WERI-Rb-1 (cell line): ENCODE data around the gene HHAT.

ENCODE experiments used
- DNase-seq: peaks from one replicate; pipeline ENCODE4 v3.0.0-alpha.2; 2020
- H3K27ac ChIP-seq: fragments of 250-450 bp; sonication (Bioruptor Pico); 2 replicates; pipeline ENCODE4 v1.5.1; 2020; ENCODE audit warnings: mild to moderate bottlenecking, moderate library complexity
- H3K27me3 ChIP-seq: fragments of 250-450 bp; sonication (Bioruptor Pico); 2 replicates; pipeline ENCODE4 v1.5.1; 2021; ENCODE audit warnings: mild to moderate bottlenecking, low read depth, moderate library complexity; ENCODE audit not compliant: insufficient read depth, severe bottlenecking
- H3K36me3 ChIP-seq: fragments of 250-450 bp; sonication (Bioruptor Pico); 2 replicates; pipeline ENCODE4 v1.5.1; 2020; ENCODE audit warnings: mild to moderate bottlenecking, moderate library complexity
- H3K4me3 ChIP-seq: 2 replicates; pipeline ENCODE4 v1.5.1; 2011; ENCODE audit warnings: low read depth, mild to moderate bottlenecking, control low read depth, low read length
- H3K9me3 ChIP-seq: fragments of 250-450 bp; sonication (Bioruptor Pico); 2 replicates; pipeline ENCODE4 v1.5.1; 2021; ENCODE audit warnings: mild to moderate bottlenecking, moderate library complexity; ENCODE audit not compliant: severe bottlenecking
- TF ChIP-seq, protein P1 (sequence below): IDR thresholded peaks from 2 replicates; pipeline ENCODE4 v1.5.1; 2011; ENCODE audit warnings: low read depth, mild to moderate bottlenecking, control low read depth, inconsistent platforms, low read length

The HHAT gene

DNA sequence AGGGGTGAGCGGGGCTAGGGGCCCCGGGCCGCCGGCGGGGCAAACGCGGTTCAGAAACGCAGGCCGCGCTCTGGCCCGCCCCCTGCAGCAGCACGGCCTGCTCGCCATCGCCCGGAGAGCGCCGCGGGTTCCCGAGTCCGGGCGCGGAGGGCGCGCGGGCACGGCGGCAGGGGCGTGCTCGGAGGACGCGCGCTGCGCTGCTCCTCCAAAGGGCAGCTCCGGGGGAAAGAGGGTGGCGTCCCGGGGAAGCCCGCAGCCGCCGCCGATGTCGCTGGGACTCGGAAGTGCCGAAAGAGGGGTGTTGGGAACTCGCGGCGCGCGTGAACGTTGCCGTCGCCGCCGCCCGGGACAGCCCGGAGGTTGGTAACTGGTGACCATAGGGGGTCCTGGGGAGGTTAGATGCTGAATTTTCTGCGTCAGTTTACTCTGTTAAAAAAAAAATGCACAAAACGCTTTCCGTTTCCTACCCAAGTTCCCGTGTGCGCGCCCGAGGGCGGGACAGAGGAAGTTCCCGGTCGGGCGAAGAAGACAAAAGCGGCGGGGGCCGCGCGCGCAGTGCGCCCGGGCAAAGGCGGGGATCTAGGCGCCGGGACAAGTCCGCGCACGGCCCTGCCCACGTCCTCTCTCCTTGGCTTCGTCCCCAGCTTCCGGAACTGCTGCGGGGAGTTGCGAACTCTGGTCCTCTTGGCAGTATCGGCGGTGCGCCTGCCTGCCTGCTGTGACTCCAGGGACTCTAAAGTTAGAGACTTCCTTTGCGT, at the start of gene HHAT:
HHAT (plus strand) TSS at position 157 of the 758 bp plus-strand sequence. CDS start 20,074 bp downstream, outside the sequence.
- Histone ChIP-seq H3K27ac (peak within 1 kb of the TSS; percentile 95), H3K9me3 (peaks cover 5% of the 10 kb centered on the region), H3K4me3 (peak within 1 kb of the TSS; percentile 81), H3K27me3 (no peaks in the 10 kb centered on the region), H3K36me3 (peaks cover 3% of the 10 kb centered on the region; the same call in 1 of the 2 replicates)
- TF ChIP-seq, protein P1, sequence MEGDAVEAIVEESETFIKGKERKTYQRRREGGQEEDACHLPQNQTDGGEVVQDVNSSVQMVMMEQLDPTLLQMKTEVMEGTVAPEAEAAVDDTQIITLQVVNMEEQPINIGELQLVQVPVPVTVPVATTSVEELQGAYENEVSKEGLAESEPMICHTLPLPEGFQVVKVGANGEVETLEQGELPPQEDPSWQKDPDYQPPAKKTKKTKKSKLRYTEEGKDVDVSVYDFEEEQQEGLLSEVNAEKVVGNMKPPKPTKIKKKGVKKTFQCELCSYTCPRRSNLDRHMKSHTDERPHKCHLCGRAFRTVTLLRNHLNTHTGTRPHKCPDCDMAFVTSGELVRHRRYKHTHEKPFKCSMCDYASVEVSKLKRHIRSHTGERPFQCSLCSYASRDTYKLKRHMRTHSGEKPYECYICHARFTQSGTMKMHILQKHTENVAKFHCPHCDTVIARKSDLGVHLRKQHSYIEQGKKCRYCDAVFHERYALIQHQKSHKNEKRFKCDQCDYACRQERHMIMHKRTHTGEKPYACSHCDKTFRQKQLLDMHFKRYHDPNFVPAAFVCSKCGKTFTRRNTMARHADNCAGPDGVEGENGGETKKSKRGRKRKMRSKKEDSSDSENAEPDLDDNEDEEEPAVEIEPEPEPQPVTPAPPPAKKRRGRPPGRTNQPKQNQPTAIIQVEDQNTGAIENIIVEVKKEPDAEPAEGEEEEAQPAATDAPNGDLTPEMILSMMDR: peak; percentile 14; the same call in 1 of the 2 replicates
- DNase-seq: peak; percentile 90

DNA sequence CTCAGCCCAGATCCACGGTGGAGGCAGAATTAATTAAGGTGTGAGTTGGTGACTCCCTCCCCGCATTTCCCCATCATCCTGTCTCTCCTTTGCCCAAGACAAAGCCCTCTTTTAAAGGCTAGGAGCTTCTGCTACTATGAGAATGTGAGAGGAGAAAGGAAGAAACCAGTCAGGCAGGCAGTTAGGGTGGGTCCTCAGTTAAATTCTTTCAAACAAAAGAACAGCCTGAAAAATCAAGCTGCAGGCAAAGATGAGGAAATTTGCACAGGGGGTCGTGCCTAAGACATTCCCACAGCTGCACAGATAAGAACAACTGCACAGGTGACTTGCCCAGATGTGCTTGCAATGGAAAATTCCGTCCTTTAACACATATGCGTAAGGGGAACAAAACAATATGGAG, 48.5 kb upstream of the HHAT start:
- H3K9me3 ChIP-seq: peaks cover 24% of the 10 kb centered on the region
- H3K4me3 ChIP-seq: no peak overlapping the region
- no peak overlapping the region for H3K27ac ChIP-seq
- TF ChIP-seq, protein P1: no peak
- DNase-seq: no peak
- H3K27me3 ChIP-seq: no peaks in the 10 kb centered on the region
- no peaks in the 10 kb centered on the region for H3K36me3 ChIP-seq

DNA sequence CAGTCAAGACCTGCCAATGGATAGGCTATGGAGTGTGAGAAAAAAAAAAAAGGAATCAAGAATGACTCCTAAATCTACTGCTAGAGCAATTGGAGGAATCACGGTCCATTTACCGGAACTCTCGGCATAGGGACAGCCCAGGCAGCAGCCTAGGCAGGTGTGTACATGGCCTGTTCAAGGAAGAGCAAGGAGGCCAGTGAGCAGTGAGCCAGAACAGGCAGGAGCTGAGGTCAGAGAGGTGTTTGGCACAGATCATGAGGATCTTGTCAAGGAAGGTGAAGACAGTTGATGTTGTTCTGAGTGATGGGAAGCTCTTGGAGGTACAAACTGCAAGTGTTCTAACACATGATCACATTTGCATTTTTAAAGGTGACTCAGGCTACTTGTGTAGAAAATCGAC, 40.6 kb upstream of the HHAT start:
- H3K9me3 ChIP-seq: no peaks in the 10 kb centered on the region
- H3K4me3 ChIP-seq: no peak overlapping the region
- H3K27ac ChIP-seq: no peak overlapping the region
- no peaks in the 10 kb centered on the region for H3K27me3 ChIP-seq
- TF ChIP-seq, protein P1: no peak
- DNase-seq: no peak
- no peaks in the 10 kb centered on the region for H3K36me3 ChIP-seq

DNA sequence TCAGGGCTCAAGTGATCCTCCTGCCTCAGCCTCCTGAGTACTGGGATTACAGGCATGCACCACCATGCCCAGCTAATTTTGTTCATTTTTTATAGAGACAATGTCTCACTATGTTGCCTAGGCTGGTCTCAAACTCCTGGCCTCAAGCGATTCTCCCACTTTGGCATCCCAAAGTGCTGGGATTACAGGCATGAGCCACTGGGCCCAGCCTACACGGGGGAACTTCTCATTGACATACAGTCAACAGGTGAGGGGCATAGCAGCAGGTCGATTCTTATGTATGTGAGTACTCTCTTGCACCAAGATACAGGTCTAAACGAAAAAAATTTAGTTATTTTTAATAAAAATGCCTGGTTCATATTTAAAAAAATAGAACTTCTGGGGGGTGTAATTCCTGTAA, 39.5 kb upstream of the HHAT start:
- TF ChIP-seq, protein P1: no peak
- no peaks in the 10 kb centered on the region for H3K9me3 ChIP-seq
- DNase-seq: no peak

DNA sequence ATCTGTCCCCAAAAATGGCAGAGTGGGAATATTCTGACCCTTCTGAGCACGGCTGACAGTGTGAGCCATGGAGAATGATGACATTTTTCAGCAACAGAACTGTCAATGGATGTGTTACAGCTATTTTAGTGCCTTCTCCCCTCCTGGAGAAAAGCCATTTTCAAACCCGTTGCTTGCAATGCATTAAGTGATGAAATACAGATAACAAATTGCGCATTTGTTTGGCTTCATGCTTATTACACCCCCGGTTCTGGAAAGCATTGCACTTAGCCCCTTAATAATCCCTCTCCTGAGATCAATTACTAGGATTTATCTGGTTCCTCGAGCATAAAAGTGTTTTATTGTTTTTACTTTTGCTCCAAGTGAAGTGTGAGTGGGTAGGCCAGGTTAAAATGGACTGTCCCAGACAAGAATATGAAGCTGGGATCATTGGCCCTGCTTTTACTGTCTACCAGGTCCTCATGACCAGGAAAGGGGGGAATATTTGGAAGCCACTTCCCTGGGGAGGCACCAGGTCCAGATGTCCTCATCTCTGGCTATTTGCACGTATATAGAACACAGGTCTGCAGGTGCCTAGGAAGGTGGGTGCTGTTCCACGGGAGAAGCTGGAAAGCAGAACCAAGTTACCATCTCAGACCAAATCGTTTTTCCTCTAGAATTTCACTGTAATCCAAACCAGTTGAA, 37.5 kb upstream of the HHAT start:
- no peak for DNase-seq
- TF ChIP-seq, protein P1: no peak
- Histone ChIP-seq H3K27me3 (no peaks in the 10 kb centered on the region), H3K9me3 (no peaks in the 10 kb centered on the region), H3K27ac (no peak overlapping the region), H3K4me3 (no peak overlapping the region), H3K36me3 (no peaks in the 10 kb centered on the region)

More for the DNA sequence above, 39.5 kb upstream of the HHAT start:
- Histone ChIP-seq H3K27me3 (no peaks in the 10 kb centered on the region), H3K27ac (no peak overlapping the region), H3K36me3 (no peaks in the 10 kb centered on the region), H3K4me3 (no peak overlapping the region)
